ENCODE results near the gene SRD5A3. TPM values are rescaled to one million over a fixed set of nuclear protein-coding genes. Genes with fewer than 3 reads are reported as not detected.

SRD5A3 gene
- total RNA-seq, 1 donor from 2014 or later: 5.5 TPM

- no peak for DNase-seq (ENCODE audit: low read depth)
- H3K27me3 ChIP-seq (ENCODE audit: control insufficient read depth, insufficient read depth, low read length): no peaks in the 10 kb centered on the region
- H3K36me3 ChIP-seq (ENCODE audit: control insufficient read depth, insufficient read depth, low read length): no peaks in the 10 kb centered on the region
- TF ChIP-seq, protein P1, sequence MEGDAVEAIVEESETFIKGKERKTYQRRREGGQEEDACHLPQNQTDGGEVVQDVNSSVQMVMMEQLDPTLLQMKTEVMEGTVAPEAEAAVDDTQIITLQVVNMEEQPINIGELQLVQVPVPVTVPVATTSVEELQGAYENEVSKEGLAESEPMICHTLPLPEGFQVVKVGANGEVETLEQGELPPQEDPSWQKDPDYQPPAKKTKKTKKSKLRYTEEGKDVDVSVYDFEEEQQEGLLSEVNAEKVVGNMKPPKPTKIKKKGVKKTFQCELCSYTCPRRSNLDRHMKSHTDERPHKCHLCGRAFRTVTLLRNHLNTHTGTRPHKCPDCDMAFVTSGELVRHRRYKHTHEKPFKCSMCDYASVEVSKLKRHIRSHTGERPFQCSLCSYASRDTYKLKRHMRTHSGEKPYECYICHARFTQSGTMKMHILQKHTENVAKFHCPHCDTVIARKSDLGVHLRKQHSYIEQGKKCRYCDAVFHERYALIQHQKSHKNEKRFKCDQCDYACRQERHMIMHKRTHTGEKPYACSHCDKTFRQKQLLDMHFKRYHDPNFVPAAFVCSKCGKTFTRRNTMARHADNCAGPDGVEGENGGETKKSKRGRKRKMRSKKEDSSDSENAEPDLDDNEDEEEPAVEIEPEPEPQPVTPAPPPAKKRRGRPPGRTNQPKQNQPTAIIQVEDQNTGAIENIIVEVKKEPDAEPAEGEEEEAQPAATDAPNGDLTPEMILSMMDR (IDR thresholded peaks at IDR 0.05; ENCODE audit: insufficient read depth, low read length, severe bottlenecking): no peak
- FAIRE-seq: no peak
- H3K4me3 ChIP-seq (ENCODE audit: low read depth, low read length): no peak overlapping the region
These were observed 23.9 kb downstream of the SRD5A3 start for GRCh38 chr4:55369968-55370367.

- H3K27me3 ChIP-seq (ENCODE audit: control insufficient read depth, insufficient read depth, low read length): no peaks in the 10 kb centered on the region
- H3K4me3 ChIP-seq (ENCODE audit: low read depth, low read length): no peak overlapping the region
- TF ChIP-seq, protein P1 (IDR thresholded peaks at IDR 0.05; ENCODE audit: insufficient read depth, low read length, severe bottlenecking): no peak
- no peaks in the 10 kb centered on the region for H3K36me3 ChIP-seq (ENCODE audit: control insufficient read depth, insufficient read depth, low read length)
- FAIRE-seq (no peak), DNase-seq (ENCODE audit: low read depth) (no peak)
These were observed 26.2 kb downstream of the SRD5A3 start for GRCh38 chr4:55372259-55372658.

- DNase-seq (ENCODE audit: low read depth): no peak
- no peak for FAIRE-seq
- TF ChIP-seq, protein P1 (IDR thresholded peaks at IDR 0.05; ENCODE audit: insufficient read depth, low read length, severe bottlenecking): no peak
- no peaks in the 10 kb centered on the region for H3K36me3 ChIP-seq (ENCODE audit: control insufficient read depth, insufficient read depth, low read length)
- H3K27me3 ChIP-seq (ENCODE audit: control insufficient read depth, insufficient read depth, low read length): no peaks in the 10 kb centered on the region
- no peak overlapping the region for H3K4me3 ChIP-seq (ENCODE audit: low read depth, low read length)
These were observed 27.4 kb downstream of the SRD5A3 start for GRCh38 chr4:55373461-55373860.

DNA sequence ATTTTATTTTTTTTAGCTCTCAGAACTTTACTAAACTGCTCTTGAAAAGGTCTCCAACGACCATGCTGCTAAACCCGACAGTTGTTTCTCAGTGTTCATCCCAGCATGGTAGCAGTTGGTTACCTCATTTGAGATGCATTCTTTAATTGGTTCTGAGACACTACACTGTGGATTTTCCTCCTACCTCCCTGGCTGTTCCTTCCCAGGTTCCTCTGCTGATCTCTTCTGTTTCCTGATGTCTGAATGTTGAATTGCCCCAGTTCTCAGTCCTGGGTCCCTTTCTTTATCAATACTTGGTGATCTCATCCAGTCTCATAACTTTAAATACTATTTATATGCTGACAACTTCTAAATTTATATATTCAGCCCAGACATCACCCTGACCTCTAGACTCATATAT is 30.7 kb downstream of the SRD5A3 start:
- DNase-seq (ENCODE audit: low read depth) (no peak), FAIRE-seq (no peak)
- no peaks in the 10 kb centered on the region for H3K36me3 ChIP-seq (ENCODE audit: control insufficient read depth, insufficient read depth, low read length)
- H3K27me3 ChIP-seq (ENCODE audit: control insufficient read depth, insufficient read depth, low read length): no peaks in the 10 kb centered on the region
- TF ChIP-seq, protein P1 (IDR thresholded peaks at IDR 0.05; ENCODE audit: insufficient read depth, low read length, severe bottlenecking): no peak
- H3K4me3 ChIP-seq (ENCODE audit: low read depth, low read length): no peak overlapping the region

GRCh38 chr4:55378617-55379467 is 32.8 kb downstream of the SRD5A3 start:
- FAIRE-seq: peak; percentile 81
- Histone ChIP-seq H3K27me3 (ENCODE audit: control insufficient read depth, insufficient read depth, low read length) (no peaks in the 10 kb centered on the region), H3K36me3 (ENCODE audit: control insufficient read depth, insufficient read depth, low read length) (no peaks in the 10 kb centered on the region), H3K4me3 (ENCODE audit: low read depth, low read length) (no peak overlapping the region)
- TF ChIP-seq, protein P1 (IDR thresholded peaks at IDR 0.05; ENCODE audit: insufficient read depth, low read length, severe bottlenecking): no peak
- DNase-seq (ENCODE audit: low read depth): peak; percentile 86
